Trophoblast cell (in vitro differentiated cells and primary cell): ENCODE measurements around the gene GRID2IP.
A peak's percentile ranks its signal among the peaks of the same experiment; 100 is the strongest.

Source experiments
- DNase-seq, 2 donors: peaks; one replicate each; pipeline ENCODE4 v3.0.0-alpha.2; 2016
- H2AFZ ChIP-seq: 2 replicates; pipeline ENCODE4 v1.6.1; 2013; ENCODE audit warnings: low read length, moderate library complexity, mild to moderate bottlenecking; ENCODE audit not compliant: insufficient read depth, poor library complexity
- H2AK5ac ChIP-seq: 2 replicates; pipeline ENCODE4 v1.6.1; 2013; ENCODE audit warnings: mild to moderate bottlenecking, low read length
- H2BK120ac ChIP-seq: 2 replicates; pipeline ENCODE4 v1.6.1; 2013; ENCODE audit warnings: low read length, mild to moderate bottlenecking, moderate library complexity; ENCODE audit not compliant: insufficient read depth, poor library complexity
- H2BK12ac ChIP-seq: 2 replicates; pipeline ENCODE4 v1.6.1; 2013; ENCODE audit warnings: mild to moderate bottlenecking, low read length, moderate library complexity
- H2BK5ac ChIP-seq: 2 replicates; pipeline ENCODE4 v1.6.1; 2013; ENCODE audit warnings: low read length, low read depth, moderate library complexity, mild to moderate bottlenecking; ENCODE audit not compliant: poor library complexity
- H3K14ac ChIP-seq: 2 replicates; pipeline ENCODE4 v1.6.1; 2013; ENCODE audit warnings: mild to moderate bottlenecking, low read length
- H3K18ac ChIP-seq: 2 replicates; pipeline ENCODE4 v1.6.1; 2013; ENCODE audit warnings: mild to moderate bottlenecking, low read length
- H3K23ac ChIP-seq: 2 replicates; pipeline ENCODE4 v1.6.1; 2013; ENCODE audit warnings: low read length
- H3K27ac ChIP-seq: 2 replicates; pipeline ENCODE4 v1.5.1; 2013; ENCODE audit warnings: low read depth, mild to moderate bottlenecking, inconsistent platforms, low read length, moderate library complexity
- H3K27me3 ChIP-seq: 2 replicates; pipeline ENCODE4 v1.6.1; 2013; ENCODE audit warnings: inconsistent platforms, mild to moderate bottlenecking, low read length, moderate library complexity; ENCODE audit not compliant: insufficient read depth
- H3K36me3 ChIP-seq, 2 experiments: 1 replicate in 1 of 2; 2 replicates in 1 of 2; pipeline ENCODE4 v1.6.1; 2013; ENCODE audit warnings: low read length in 2 of 2, mild to moderate bottlenecking in 2 of 2, moderate library complexity in 1 of 2; ENCODE audit not compliant: insufficient read depth in 2 of 2, control insufficient read depth in 1 of 2
- H3K4ac ChIP-seq: 2 replicates; pipeline ENCODE4 v1.6.1; 2013; ENCODE audit warnings: low read depth, mild to moderate bottlenecking, low read length, moderate library complexity
- H3K4me1 ChIP-seq, 2 experiments: 1 replicate in 1 of 2; 2 replicates in 1 of 2; pipeline ENCODE4 v1.6.1; 2013; ENCODE audit warnings: low read length in 2 of 2, mild to moderate bottlenecking in 2 of 2, moderate library complexity in 1 of 2; ENCODE audit not compliant: insufficient read depth in 2 of 2, control insufficient read depth in 1 of 2
- H3K4me2 ChIP-seq: 2 replicates; pipeline ENCODE4 v1.6.1; 2013; ENCODE audit warnings: inconsistent platforms, mild to moderate bottlenecking, low read length, moderate library complexity
- H3K4me3 ChIP-seq: 2 replicates; pipeline ENCODE4 v1.5.1; 2013; ENCODE audit warnings: mild to moderate bottlenecking, low read depth, low read length, inconsistent platforms
- H3K79me1 ChIP-seq: one replicate; pipeline ENCODE4 v1.6.1; 2013; ENCODE audit warnings: low read length
- H3K79me2 ChIP-seq: 2 replicates; pipeline ENCODE4 v1.6.1; 2013; ENCODE audit warnings: low read length, mild to moderate bottlenecking; ENCODE audit not compliant: control insufficient read depth, insufficient read depth, poor library complexity
- H3K9ac ChIP-seq: 2 replicates; pipeline ENCODE4 v1.6.1; 2013; ENCODE audit warnings: mild to moderate bottlenecking, low read length
- H3K9me3 ChIP-seq: 2 replicates; pipeline ENCODE4 v1.6.1; 2013; ENCODE audit warnings: low read depth, mild to moderate bottlenecking, control low read depth, inconsistent platforms, low read length; ENCODE audit not compliant: insufficient read depth
- H4K12ac ChIP-seq: 2 replicates; pipeline ENCODE4 v1.6.1; 2013; ENCODE audit warnings: low read depth, mild to moderate bottlenecking, low read length, moderate library complexity
- H4K8ac ChIP-seq: 2 replicates; pipeline ENCODE4 v1.6.1; 2013; ENCODE audit warnings: low read depth, mild to moderate bottlenecking, low read length, moderate library complexity
- H4K91ac ChIP-seq: one replicate; pipeline ENCODE4 v1.6.1; 2013; ENCODE audit warnings: low read depth, mild to moderate bottlenecking, low read length, moderate library complexity
- WGBS: extraction: QIAGEN DNeasy Blood & Tissue Kit; methylation state at CpG from one replicate; pipeline ENCODE4 v1.1.7; 2013; ENCODE audit warnings: missing lambda C conversion rate; ENCODE audit not compliant: insufficient read length, insufficient coverage; ENCODE audit errors: extremely low coverage; 5-methylcytosine and 5-hydroxymethylcytosine counted together

Gene GRID2IP

DNA sequence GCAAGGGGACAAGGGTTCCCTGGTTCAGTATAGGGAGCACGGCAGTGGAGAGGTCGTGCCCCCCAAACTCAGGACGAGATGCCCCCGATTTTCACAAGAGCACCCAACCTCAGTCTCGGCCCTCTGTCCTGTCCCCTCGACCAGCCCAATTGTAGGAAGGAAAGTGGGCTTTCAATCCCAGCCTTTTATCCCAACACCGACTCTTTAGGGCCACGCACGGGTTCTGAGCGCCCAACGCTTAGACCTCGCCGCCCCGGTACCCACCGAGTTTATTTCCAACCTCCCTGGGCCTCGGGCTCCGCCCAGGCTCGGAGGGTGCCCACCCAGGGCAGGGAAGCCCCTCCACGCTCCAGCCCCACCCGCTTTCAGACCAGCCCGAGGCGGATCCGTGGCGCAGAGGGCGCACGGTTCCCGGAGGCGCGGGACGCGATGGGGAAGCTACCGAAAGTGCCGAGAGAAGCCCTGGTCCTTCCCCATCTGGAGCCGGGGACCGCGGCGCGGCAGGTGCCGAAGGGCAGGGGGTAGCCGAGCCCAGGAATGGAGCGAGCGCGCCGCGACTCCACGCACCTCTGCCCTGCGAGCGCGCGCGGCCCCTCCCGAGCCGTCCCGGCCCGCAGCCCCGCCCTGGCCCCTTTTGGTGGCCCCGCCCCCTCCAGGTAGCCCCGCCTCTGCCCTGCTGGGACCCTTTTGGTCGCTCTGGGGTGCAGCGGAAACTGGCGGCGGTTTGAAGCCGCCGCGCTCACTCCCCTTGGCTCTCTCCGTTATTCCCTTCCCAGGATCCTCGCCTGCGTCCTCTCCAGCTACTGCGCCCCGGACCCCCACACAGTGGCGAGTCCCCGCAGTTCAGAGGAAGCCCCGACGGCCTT, 20.4 kb downstream of the GRID2IP start:
- Histone ChIP-seq H3K36me3 (no peaks in the 10 kb centered on the region), H2AK5ac (no peak overlapping the region), H4K91ac (no peak overlapping the region), H3K9me3 (peaks cover 3% of the 10 kb centered on the region), H3K4me3 (peak overlapping the region; percentile 6), H2AFZ (peak overlapping the region; percentile 46), H4K12ac (no peak overlapping the region), H3K14ac (no peak overlapping the region), H3K4me2 (peak overlapping the region; percentile 53), H3K79me1 (no peaks in the 10 kb centered on the region), H3K9ac (no peak overlapping the region), H3K27ac (no peak overlapping the region), H3K23ac (no peak overlapping the region), H2BK120ac (no peak overlapping the region), H3K18ac (no peak overlapping the region), H3K4me1 (peaks cover 9 to 10% of the 10 kb centered on the region in 2 experiments), H2BK5ac (no peak overlapping the region), H4K8ac (no peak overlapping the region), H3K27me3 (peaks cover 48% of the 10 kb centered on the region), H2BK12ac (no peak overlapping the region), H3K4ac (no peak overlapping the region), H3K79me2 (no peaks in the 10 kb centered on the region)
- no CpG with 5 or more reads among the region's 74 CpGs for WGBS
- DNase-seq: no peak

DNA sequence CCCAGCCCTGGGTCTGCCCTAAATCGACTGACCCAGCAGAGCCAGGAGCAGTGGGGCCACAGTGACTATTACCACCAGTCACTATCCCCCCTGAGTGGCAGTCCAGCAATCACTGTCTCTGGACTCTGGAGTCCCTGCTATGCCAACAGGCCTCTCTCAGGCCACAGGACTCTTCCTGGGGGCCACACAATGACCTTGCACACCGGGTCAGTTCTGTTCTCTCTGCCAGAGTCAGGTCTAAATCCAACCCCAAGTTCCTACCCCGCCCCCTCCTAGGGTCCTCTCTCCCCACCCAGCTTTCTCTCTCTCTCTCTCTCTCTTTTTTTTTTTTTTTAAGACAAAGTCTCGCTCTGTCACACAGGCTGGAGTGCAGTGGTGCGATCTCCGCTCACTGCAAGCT, 21.6 kb downstream of the GRID2IP start:
- no peak overlapping the region for H3K4me2 ChIP-seq
- H3K36me3 ChIP-seq: no peaks in the 10 kb centered on the region
- no peaks in the 10 kb centered on the region for H3K79me1 ChIP-seq
- no peak overlapping the region for H3K23ac ChIP-seq
- no peak overlapping the region for H3K4ac ChIP-seq
- no peak overlapping the region for H3K18ac ChIP-seq
- H3K27ac ChIP-seq: no peak overlapping the region
- no peak overlapping the region for H3K4me3 ChIP-seq
- no peaks in the 10 kb centered on the region for H3K9me3 ChIP-seq
- no peak overlapping the region for H4K91ac ChIP-seq
- peaks cover 9 to 10% of the 10 kb centered on the region in 2 experiments for H3K4me1 ChIP-seq
- no peak overlapping the region for H4K8ac ChIP-seq
- no peak overlapping the region for H3K14ac ChIP-seq
- H2BK12ac ChIP-seq: no peak overlapping the region
- H4K12ac ChIP-seq: no peak overlapping the region
- no peak overlapping the region for H2BK5ac ChIP-seq
- DNase-seq: no peak
- no peak overlapping the region for H2AK5ac ChIP-seq
- H3K9ac ChIP-seq: no peak overlapping the region
- H2AFZ ChIP-seq: no peak overlapping the region
- H3K79me2 ChIP-seq: no peaks in the 10 kb centered on the region
- no peak overlapping the region for H2BK120ac ChIP-seq
- peaks cover 41% of the 10 kb centered on the region for H3K27me3 ChIP-seq
- no CpG with 5 or more reads among the region's 6 CpGs for WGBS

DNA sequence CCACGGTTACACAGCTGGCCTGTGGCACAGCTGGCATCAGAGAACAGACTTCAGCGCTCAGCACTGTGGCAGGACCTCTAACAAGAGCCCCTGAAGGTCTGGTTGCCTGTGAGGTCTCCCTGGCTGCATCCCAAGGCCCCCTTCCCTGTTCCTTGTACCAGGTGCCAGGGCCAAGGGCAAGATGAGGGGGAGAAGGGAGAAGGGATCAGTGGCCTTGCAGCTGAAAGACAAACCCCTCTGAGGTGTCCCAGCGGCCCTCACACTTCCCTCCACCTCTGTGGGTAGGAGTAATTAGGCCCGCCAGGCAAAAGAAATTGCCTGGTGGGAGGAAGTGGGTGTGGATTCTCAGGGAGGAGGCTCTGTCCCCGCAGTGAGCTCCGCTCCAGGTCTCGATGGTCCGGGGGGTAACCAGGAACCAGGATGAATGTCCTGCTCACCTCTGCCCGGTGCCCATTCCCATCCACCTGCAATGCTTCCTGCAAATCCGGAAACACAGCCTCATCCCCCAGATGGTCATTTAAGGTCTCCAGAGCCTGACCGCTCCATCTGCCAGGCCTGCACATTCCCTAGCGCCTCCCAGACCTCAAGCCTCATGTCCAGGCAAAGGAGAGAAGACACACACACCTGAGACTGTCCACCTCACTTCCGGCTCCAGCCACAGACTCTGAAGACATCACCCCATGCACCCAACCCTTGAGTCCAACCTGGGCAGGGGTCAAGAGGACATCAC, 22.7 kb downstream of the GRID2IP start:
- WGBS: no CpG with 5 or more reads among the region's 13 CpGs

DNA sequence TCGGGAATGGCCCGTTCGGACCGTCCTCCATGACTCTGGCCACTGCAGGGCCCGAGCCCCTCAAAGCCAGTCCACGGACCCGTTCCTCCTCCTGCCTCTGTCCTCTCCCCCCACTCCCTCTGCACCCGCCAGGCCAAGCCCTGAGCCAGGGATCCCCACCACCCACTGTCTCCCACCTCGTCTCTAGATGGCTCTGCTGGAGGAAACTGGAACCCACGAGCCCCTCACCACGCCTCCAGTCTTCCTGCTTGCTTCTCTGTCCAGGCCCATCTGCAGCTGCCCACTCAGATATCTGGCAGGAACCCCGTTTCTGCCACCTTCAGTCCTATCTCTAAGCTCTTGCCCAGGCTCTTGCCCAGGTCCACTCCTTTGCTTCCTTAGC, 24.3 kb downstream of the GRID2IP start:
- no peak overlapping the region for H3K9ac ChIP-seq
- no CpG with 5 or more reads among the region's 12 CpGs for WGBS
- no peak overlapping the region for H2BK120ac ChIP-seq
- no peak overlapping the region for H3K27ac ChIP-seq
- H2BK12ac ChIP-seq: no peak overlapping the region
- H4K12ac ChIP-seq: no peak overlapping the region
- H3K9me3 ChIP-seq: no peaks in the 10 kb centered on the region
- no peaks in the 10 kb centered on the region for H3K79me1 ChIP-seq
- no peak for DNase-seq
- no peaks in the 10 kb centered on the region for H3K79me2 ChIP-seq
- peaks cover 9 to 10% of the 10 kb centered on the region in 2 experiments for H3K4me1 ChIP-seq
- no peak overlapping the region for H2BK5ac ChIP-seq
- no peaks in the 10 kb centered on the region for H3K36me3 ChIP-seq
- no peak overlapping the region for H4K91ac ChIP-seq
- no peak overlapping the region for H3K14ac ChIP-seq
- H3K18ac ChIP-seq: no peak overlapping the region
- peak overlapping the region; percentile 56 for H2AFZ ChIP-seq
- peaks cover 30% of the 10 kb centered on the region for H3K27me3 ChIP-seq
- H2AK5ac ChIP-seq: no peak overlapping the region
- H3K4ac ChIP-seq: no peak overlapping the region
- H3K23ac ChIP-seq: no peak overlapping the region
- no peak overlapping the region for H4K8ac ChIP-seq
- peak overlapping the region; percentile 75 for H3K4me2 ChIP-seq
- H3K4me3 ChIP-seq: peak overlapping the region; percentile 51

More for the DNA sequence above, 22.7 kb downstream of the GRID2IP start:
- H3K79me1 ChIP-seq: no peaks in the 10 kb centered on the region
- no peak overlapping the region for H4K8ac ChIP-seq
- no peaks in the 10 kb centered on the region for H3K9me3 ChIP-seq
- no peaks in the 10 kb centered on the region for H3K36me3 ChIP-seq
- H2BK5ac ChIP-seq: no peak overlapping the region
- H2BK12ac ChIP-seq: no peak overlapping the region
- H3K4me2 ChIP-seq: no peak overlapping the region
- H3K9ac ChIP-seq: no peak overlapping the region
- H4K12ac ChIP-seq: no peak overlapping the region
- no peak overlapping the region for H3K18ac ChIP-seq
- H3K23ac ChIP-seq: no peak overlapping the region
- H3K4ac ChIP-seq: no peak overlapping the region
- H2BK120ac ChIP-seq: no peak overlapping the region
- no peak for DNase-seq
- H3K4me3 ChIP-seq: no peak overlapping the region
- no peak overlapping the region for H2AK5ac ChIP-seq
- H3K27me3 ChIP-seq: peaks cover 41% of the 10 kb centered on the region
- no peak overlapping the region for H3K27ac ChIP-seq
- no peaks in the 10 kb centered on the region for H3K79me2 ChIP-seq
- H3K4me1 ChIP-seq: peaks cover 9 to 10% of the 10 kb centered on the region in 2 experiments
- H2AFZ ChIP-seq: no peak overlapping the region
- no peak overlapping the region for H4K91ac ChIP-seq
- H3K14ac ChIP-seq: no peak overlapping the region
